Renal cortex interstitium (tissue), 11 donors: Measurements from ENCODE around the gene GUCY1B1. TPM values are rescaled to one million over a fixed set of nuclear protein-coding genes. Genes with fewer than 3 reads are reported as not detected.
"Not testable (repeated sequence)": the region's sequence is repeated elsewhere in the genome, so short reads cannot be mapped to it uniquely, and the experiment has no call there.

ENCODE experiments used
- DNase-seq, 11 donors: peaks; one replicate each; pipeline ENCODE4 v3.0.0-alpha.2; 2013; ENCODE audit warnings: low read depth in 9 of 11, low spot score in 4 of 11; ENCODE audit errors: extremely low read depth in 1 of 11
- polyA plus RNA-seq, 3 donors: library from polyadenylated mRNA; unstranded; fragments of 120-200 nt; gene quantifications; one replicate each; pipeline ENCODE4 v1.2.1, GENCODE V29; 2013; ENCODE audit not compliant: insufficient read length in 3 of 3

Gene GUCY1B1
- polyA plus RNA-seq, 3 donors = 60.1 to 71.1 (median 66.3) TPM

DNA sequence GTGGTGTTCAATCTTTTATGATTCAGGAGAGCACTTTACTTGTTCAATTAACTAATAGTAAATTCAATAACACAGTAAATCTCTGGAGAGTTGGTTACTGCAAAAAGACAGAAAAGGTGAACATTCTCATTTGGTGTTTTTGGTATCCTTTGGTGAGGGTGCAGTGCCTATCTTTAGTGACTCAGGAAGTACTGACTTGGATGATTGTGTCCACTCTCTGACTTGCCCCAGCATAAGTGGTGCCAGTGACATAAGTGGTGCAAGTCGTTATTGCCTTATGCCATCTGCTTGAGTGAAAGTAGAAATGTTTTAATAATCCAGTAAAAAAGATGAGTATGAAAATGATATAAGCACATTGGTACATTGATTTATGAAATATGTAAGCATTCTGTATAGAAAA lies 27.0 kb downstream of the GUCY1B1 start:
- DNase-seq = no peak

DNA sequence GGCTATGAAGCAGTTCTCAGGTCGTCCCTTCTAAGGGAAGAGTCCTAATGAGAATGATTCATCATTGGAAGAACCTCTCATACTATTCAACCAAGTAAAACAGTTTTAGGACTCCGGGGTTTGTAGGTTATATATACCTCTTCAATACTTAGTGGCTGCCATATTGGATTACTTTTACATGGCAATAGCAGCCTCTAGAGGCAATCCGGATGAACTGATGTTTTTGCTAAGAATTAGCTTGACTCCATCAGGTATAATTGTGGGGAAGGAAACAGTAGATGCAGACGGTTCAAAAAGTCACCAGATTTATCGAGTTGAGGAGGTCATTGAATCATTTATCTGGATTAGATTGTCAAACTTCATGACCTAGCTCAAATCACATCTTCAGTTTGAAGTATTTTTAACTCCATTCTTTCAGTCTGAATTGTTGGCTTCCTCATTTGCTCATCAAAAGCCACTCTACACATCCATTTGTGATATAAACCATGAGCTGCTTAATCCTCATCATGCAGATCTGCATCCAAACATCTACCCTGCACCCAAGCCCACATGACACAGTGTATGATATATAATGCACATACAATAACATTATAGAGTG lies 28.4 kb downstream of the GUCY1B1 start:
- peak in 5 of 11 donors; percentile 32 to 54 (median 47) for DNase-seq

DNA sequence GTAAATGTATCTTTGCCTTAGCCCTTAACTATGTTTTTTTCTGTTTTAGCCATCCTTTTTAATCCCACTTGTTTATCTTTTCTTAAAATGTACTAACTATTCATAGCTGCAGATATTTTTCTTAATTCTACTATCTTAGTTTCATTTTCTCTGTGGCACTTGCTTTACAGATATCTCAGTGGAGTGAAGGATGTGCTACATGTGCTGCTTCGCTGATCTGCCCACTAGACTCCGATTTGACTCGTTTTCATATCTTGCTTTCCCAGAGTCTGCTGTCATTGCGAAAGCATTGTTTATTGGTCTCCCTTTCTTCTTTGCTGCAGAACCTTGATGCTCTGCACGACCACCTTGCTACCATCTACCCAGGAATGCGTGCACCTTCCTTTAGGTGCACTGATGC lies 30.6 kb downstream of the GUCY1B1 start:
- no peak for DNase-seq

GRCh38 chr4:155789982-155790381 lies 31.2 kb downstream of the GUCY1B1 start:
- DNase-seq = no peak

DNA sequence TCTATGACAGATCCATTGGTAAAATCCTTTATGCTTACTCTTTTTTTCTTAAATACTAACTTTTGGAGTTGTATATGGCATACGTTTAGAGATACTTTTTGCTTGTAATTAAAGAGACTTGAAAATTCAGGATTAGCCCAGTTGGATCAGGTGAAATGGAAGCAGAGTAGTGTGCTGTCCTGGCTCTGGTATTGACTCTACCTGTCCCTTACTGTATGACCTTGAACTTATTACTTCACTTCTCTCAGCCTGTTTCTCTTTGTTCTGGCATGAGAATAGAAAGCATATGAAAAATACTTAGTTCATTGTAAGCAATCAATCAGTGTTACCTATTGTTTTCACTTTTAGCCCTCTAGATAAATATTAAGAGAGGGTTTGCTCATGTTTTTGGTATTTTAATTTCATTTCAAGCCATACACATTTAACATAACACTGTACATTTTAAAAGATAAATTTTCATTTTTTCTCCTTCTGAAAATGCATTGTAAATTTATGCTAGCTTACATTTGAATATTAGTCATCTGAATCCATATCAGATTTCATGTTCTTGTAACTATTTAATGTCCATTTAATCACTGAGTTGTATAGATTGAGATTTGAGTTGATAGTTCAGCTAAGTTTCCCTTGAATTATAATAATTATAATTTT lies 35.9 kb downstream of the GUCY1B1 start:
- DNase-seq = no peak

GRCh38 chr4:155795991-155796390 lies 37.2 kb downstream of the GUCY1B1 start:
- DNase-seq = no peak

DNA sequence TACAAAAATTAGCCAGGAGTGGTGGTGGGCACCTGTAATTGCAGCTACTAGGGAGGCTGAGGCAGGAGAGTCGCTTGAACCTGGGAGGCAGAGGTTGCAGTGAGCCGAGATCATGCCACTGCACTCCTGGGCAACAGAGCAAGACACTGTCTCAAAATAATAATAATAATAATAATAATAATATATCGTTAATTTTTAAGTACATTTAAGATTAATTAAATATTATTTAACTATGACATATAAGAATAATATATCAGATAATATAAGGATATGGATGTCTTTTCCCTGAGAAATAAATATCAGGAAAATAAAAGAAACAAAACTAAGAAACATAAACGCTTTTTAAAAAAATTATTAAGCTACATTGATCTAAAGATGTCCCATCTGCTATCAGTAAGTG lies 38.8 kb downstream of the GUCY1B1 start:
- DNase-seq = not testable (repeated sequence)

DNA sequence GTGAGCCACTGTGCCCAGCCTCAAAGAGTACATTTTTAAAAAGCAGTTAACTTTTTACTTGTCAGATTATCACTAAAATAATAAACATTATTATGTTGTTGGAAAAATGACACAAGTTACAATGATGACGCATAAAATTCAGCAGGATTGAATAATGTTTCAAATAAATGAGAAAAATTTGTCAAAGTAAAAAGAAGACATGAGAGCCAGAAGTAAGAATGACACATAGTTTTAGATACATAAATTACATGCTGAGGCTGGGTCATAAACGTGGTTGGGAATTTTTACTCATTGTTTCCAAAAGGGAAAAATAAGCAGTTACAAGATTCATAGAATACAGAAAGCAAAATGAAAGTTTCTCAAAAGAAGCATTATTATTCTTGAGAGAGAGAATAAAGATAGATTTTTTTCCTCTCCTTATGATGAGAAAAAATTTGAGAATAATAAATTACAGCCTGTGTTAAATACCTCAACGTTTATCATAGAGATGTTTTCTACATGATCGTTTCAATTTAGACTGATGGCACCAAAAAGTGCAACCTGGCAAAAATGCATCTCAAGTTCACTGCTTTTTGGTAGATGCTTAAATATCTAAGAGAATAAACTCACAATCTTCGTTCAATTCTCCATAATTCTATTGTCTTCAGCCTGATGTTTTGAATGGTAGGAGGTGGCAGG lies 40.4 kb downstream of the GUCY1B1 start:
- no peak for DNase-seq

- DNase-seq = no peak
Observed at GRCh38 chr4:155799794-155800123, 40.9 kb downstream of the GUCY1B1 start.

DNA sequence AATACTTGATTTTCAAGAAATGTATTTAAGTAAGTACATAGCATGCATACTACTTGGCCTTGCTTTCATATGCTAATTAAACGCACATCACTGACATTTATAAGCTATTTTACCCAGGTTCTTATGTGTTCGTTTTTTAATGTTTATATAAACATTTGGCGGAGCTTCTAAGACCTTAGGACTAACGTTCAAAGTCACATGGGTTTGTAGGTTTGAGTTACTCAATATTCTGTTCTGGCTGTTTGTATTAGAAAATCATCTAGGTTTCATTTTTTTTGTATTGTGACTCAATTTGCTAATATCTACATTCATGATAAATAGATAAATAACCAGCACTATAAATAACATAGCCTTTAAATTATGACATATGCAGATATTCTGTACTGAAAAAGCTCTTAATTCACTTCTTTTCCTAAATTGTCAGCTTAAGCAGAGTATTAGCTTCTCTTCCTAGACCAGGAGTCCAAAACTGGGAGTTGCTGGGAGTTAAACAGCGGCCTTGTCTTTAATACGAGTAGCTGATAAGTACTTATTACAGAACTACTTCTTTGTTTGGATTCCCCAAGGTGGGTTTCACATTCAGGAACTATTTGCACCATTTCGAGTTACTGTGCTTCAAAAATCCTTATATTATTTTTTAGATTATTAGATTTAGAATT lies 42.0 kb downstream of the GUCY1B1 start:
- DNase-seq = no peak

- peak in 1 of 11 donors; percentile 21 for DNase-seq
Observed at GRCh38 chr4:155802190-155802959, 43.6 kb downstream of the GUCY1B1 start.

GRCh38 chr4:155805016-155805415 lies 46.2 kb downstream of the GUCY1B1 start:
- no peak for DNase-seq

- no peak for DNase-seq
Observed at GRCh38 chr4:155807021-155807420, 48.2 kb downstream of the GUCY1B1 start.

GRCh38 chr4:155809835-155810234 lies 51.0 kb downstream of the GUCY1B1 start:
- peak; percentile 40 to 78 (median 53) for DNase-seq

DNA sequence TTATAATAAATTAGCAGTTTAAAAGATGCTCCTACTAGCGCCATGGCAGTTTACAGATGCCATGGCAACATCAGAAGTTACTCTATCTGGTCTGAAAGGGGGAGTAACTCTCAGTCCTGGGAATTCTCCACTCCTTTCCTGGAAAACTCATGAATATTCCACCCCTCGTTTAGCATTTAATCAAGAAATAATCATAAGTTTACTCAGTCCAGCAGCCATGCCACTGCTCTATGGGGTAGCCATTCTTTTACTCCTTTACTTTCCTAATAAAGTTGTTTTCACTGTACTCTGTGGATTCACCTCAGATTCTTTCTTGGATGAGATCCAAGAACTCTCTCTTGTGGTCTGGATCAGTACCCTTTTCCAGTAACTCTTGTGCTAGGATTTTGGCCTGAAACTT lies 52.3 kb downstream of the GUCY1B1 start:
- DNase-seq = no peak

DNA sequence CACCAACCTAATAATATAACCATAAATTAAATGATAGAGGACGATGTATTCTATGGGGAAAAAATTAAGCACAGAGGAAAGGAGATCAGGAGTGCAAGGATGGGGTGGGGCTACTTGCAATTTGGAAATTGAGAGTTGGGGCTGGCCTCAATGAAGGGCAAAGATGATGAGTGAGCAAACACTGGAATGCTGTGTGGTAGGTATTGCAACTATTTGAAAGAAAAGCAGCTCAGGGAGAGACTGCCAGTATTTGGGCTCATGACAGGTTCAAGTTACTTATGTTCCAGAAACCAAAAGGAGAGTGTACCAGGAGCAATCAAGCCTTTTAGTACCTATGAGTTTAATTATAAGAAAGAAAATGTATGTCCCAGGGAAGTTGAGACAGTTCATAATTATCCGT lies 59.8 kb downstream of the GUCY1B1 start:
- DNase-seq = no peak

GRCh38 chr4:155819066-155819465 lies 60.2 kb downstream of the GUCY1B1 start:
- no peak for DNase-seq

- no peak for DNase-seq
Observed at GRCh38 chr4:155820887-155821518, 62.2 kb downstream of the GUCY1B1 start.

DNA sequence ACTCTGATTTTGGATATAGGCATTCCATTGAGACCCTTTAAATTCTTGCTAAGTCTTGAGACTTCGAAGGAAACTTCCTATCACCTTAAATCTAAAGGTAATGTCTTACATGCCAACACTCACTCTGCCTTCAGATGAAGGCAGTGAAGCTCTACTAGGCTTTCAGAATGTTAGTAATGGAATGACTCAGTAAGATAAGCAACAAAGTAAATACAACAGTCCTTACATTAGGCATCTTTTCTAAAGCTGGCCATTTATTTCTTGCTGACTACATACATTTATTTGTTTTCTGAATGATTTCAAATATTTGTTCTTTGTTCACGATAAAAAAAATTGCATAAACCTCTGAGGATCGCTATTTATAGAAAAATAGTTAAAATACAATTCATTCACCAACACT lies 63.8 kb downstream of the GUCY1B1 start:
- no peak for DNase-seq
